ENCODE results near the gene PARP9.

DNA sequence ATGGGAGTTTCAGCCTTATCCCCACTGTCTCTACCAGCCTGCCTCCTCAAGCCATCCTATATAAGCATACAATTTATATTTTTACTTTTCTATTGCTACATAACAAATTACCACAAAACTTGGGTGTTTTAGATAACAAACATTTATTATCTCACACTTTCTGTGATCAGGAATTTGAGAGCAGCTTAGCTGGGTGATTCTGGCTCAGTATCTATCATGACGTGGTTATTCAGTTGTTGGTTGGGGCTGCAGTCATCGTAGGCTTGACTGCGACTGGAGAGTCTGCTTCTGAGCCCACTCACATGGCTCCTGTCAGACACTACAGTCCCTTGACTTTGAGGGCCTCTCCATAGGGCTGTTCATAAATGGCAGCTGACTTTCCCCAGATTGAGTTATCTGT is 34.1 kb upstream of the PARP9 start:
- TF ChIP-seq CTCF (IDR thresholded peaks at IDR 0.05; ENCODE audit: insufficient read depth, low read length) (no peak), POLR2AphosphoS5 (IDR thresholded peaks at IDR 0.05; ENCODE audit: low read depth) (no peak)
